Activated T-cell treated with anti-CD3 and anti-CD28 coated beads, Interleukin-2, amount 50 U/mL, for 24 hours (primary cell): ENCODE measurements around the gene JUN.

ENCODE experiments used
- DNase-seq: peaks from one replicate; pipeline ENCODE4 v3.0.0-alpha.2; 2020
- H3K27ac Mint-ChIP-seq: 2 replicates; pipeline ENCODE4 v1.8.0; 2020; ENCODE audit warnings: mild to moderate bottlenecking, mixed read lengths
- H3K27me3 Mint-ChIP-seq: 2 replicates; pipeline ENCODE4 v1.8.0; 2020; ENCODE audit warnings: mixed read lengths
- H3K36me3 Mint-ChIP-seq: 2 replicates; pipeline ENCODE4 v1.8.0; 2020; ENCODE audit warnings: low read depth, mixed read lengths
- H3K4me1 Mint-ChIP-seq: 2 replicates; pipeline ENCODE4 v1.8.0; 2020; ENCODE audit warnings: low read depth, mixed read lengths
- H3K4me3 Mint-ChIP-seq: 2 replicates; pipeline ENCODE4 v1.8.0; 2020; ENCODE audit warnings: mild to moderate bottlenecking, moderate library complexity, mixed read lengths
- H3K9me3 Mint-ChIP-seq: 2 replicates; pipeline ENCODE4 v1.8.0; 2020; ENCODE audit warnings: mixed read lengths

The JUN gene

DNA sequence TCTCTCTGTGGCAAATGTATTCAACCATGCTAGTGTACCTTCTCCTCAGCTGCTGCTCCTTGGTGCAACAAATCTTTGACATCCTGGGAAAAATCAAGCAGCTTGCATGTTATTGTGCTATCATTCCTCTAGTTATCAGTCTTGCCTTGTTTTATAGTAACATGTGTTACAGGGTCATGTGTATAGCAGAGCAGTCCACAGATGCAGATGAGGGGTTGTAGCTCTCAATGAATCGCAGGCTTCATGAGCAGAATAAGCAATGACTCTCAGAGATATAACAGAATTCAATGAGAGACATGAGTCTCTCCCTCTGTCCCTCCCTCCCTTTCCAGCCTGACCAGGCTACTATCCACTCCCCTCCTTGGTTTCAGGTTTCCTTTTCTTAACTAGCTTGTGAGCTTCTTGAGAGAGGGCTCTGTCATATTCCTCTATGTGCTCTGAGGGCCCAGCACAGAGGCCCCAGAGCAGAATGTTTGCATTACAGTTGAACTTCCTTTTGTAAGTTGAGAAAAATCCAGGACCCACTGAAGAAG is 15.1 kb upstream of the JUN start:
- H3K36me3 Mint-ChIP-seq = no peaks in the 10 kb centered on the region
- peaks cover 15% of the 10 kb centered on the region for H3K4me1 Mint-ChIP-seq
- no peak overlapping the region for H3K4me3 Mint-ChIP-seq
- no peak overlapping the region for H3K27ac Mint-ChIP-seq
- no peak for DNase-seq
- H3K27me3 Mint-ChIP-seq = no peaks in the 10 kb centered on the region
- no peaks in the 10 kb centered on the region for H3K9me3 Mint-ChIP-seq

DNA sequence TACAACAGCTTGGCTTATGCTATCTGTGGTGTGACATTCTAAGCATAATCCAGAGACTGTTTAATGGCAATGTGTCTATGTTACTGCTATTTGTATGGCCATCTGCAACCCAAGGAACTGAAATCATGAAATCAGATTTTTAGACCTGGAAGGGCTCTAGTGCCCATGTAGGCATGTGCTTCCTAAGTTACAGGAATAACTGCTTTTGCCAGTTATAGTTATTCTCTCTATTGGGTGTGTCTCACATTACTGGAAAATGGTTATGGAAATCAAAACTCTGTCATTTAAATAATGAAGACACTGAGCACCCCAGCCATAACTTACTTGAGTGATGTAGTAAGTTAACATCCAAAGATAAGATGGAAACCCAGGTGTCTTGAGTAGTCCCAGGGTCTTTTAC is 12.6 kb upstream of the JUN start:
- H3K27me3 Mint-ChIP-seq = no peaks in the 10 kb centered on the region
- H3K27ac Mint-ChIP-seq = no peak overlapping the region
- H3K4me3 Mint-ChIP-seq = no peak overlapping the region
- H3K36me3 Mint-ChIP-seq = no peaks in the 10 kb centered on the region
- no peaks in the 10 kb centered on the region for H3K9me3 Mint-ChIP-seq
- no peak for DNase-seq
- peaks cover 22% of the 10 kb centered on the region for H3K4me1 Mint-ChIP-seq

DNA sequence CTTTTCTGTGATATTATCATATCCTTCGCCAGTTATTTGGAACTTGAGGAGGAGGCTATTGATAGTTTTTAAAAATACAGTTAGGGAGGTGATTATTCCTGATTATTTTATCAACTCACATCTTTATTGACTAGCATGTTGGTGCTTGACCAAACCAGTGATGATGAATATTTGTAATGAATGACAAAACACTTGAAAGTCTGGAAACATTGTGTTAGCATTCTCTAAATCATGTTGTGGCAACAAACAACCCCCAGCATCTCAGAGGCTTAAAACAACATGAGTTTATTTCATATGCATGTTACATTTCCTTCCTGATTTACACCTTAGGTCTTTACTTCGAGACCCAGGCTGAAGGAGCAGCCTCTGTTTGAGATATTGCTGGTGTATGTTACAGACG is 10.7 kb upstream of the JUN start:
- Mint-ChIP-seq H3K27ac (no peak overlapping the region), H3K4me3 (no peak overlapping the region), H3K9me3 (no peaks in the 10 kb centered on the region), H3K36me3 (no peaks in the 10 kb centered on the region), H3K27me3 (no peaks in the 10 kb centered on the region), H3K4me1 (peaks cover 31% of the 10 kb centered on the region)
- no peak for DNase-seq

DNA sequence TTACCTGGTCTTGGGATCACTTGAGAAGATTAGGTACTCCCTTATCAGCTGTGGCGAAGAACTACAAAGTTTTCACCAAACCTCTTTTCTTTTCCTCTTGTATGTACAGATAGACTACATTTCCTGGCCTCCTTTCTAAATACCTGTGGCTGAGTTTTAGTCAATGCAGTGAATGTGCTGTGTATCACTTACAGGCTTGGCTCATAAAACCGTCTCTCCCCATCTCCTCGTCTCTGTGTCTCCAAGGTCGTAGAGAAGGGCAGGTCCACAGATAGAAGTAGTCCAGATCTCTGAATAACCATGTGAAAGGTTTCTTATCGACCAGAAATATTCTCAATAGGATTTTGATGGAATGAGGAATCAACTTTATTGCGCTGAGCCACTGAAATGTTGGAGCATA is 9.0 kb upstream of the JUN start:
- Mint-ChIP-seq H3K4me1 (peaks cover 33% of the 10 kb centered on the region), H3K27ac (no peak overlapping the region), H3K36me3 (peaks cover 6% of the 10 kb centered on the region), H3K4me3 (no peak overlapping the region), H3K9me3 (peaks cover 7% of the 10 kb centered on the region), H3K27me3 (no peaks in the 10 kb centered on the region)
- no peak for DNase-seq

DNA sequence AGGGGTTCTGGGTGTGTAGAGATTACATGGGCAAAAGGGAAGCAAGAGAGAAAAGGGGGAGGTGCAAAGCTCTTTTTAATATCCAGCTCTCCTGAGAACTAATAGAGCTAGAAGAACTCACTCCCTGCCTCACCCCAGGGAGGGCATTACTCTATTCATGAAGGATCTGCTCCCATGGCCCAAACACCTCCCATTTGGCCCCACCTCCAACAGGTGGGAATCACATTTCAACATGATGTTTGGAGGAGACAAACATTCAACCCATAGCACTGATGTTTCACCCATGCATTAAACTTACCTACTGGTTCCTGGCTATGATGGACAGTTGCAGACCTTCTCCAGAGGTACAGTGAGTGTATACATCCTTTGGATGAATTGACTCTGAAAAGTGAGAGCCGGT is 7.3 kb upstream of the JUN start:
- Mint-ChIP-seq H3K4me1 (peaks cover 32% of the 10 kb centered on the region), H3K27ac (no peak overlapping the region), H3K9me3 (peaks cover 7% of the 10 kb centered on the region), H3K36me3 (peaks cover 6% of the 10 kb centered on the region), H3K4me3 (no peak overlapping the region), H3K27me3 (no peaks in the 10 kb centered on the region)
- DNase-seq = no peak

DNA sequence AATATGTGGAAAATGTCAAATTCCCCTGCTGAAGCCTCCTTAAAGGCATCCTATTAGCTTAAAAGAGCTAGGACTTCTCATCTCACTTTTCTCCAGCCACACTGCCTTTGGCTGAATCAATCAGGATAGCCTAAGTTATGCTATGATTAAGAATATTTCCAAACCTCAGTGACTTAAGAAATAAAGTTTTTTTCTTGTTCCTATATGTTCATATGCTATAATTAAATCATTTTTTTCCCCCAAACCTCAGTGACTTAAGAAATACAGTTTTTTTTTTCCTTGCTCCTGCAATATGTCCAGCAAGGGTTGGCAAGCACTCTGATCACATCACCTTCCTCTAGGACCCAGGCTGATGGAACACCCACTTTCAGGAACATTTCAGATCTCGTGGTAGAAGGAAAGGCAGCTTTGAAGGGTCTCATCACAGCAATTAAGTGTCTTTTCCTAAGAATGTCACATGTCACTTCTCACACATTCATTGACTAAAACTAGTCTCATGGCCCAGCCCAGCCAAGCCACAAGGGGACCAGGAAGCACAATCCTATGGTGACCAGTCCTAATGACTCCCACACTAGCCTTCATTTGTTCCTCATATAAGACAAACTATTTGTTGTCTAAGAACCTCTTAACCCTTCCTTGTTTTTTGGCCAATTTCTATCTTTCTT is 6.3 kb upstream of the JUN start:
- peaks cover 7% of the 10 kb centered on the region for H3K9me3 Mint-ChIP-seq
- H3K36me3 Mint-ChIP-seq = peaks cover 6% of the 10 kb centered on the region
- no peak overlapping the region for H3K4me3 Mint-ChIP-seq
- no peaks in the 10 kb centered on the region for H3K27me3 Mint-ChIP-seq
- no peak overlapping the region for H3K27ac Mint-ChIP-seq
- H3K4me1 Mint-ChIP-seq = peaks cover 32% of the 10 kb centered on the region
- DNase-seq = no peak

DNA sequence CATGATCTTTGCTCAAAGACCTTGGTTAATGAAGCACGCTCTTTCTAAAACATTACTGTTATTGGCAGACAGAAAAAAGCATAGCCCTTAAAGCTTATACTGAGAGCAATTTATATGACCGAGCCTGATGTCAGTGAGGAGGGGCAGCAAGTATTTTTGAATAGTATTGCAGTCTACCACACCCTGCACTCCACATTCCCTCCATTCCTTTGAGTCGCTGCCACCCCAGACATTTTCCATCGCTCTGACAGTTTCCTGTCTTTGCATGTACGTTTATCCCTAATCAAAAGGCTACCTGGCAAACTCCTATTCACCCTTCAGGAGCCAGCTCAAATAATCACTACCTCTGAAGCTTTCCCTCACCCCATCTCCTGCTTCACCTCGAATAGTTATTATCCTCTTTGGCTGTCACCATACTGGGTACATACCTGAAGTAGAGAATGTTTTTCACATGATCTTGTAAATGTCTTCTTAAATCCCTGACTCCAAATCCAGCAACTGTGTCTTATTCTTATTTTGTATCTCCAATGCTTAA is 5.5 kb upstream of the JUN start:
- DNase-seq = no peak
- Mint-ChIP-seq H3K27me3 (no peaks in the 10 kb centered on the region), H3K4me3 (no peak overlapping the region), H3K9me3 (peaks cover 7% of the 10 kb centered on the region), H3K4me1 (peaks cover 24% of the 10 kb centered on the region), H3K36me3 (peaks cover 10% of the 10 kb centered on the region), H3K27ac (no peak overlapping the region)

DNA sequence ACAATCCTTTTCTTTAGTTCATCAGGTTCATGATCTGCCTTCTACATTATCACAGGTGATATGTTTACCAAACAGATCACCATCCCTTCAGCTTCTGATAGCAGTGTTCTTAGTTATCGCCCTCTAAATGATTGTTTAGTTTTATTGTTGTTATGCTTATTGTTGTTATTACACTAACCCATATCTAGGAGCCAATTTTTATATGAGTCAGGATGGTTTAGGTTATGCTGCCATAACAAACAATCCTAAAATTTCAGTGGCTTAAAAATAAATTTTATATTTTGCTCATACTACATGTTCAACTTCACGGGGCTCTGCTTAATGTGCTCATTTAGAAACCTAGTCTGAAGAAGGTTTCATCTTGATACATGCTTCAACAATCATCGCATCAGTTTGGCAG is 4.4 kb upstream of the JUN start:
- DNase-seq = no peak
- Mint-ChIP-seq H3K27ac (no peak overlapping the region), H3K36me3 (peaks cover 17% of the 10 kb centered on the region), H3K27me3 (no peaks in the 10 kb centered on the region), H3K4me1 (peaks cover 18% of the 10 kb centered on the region), H3K9me3 (peaks cover 7% of the 10 kb centered on the region), H3K4me3 (no peak overlapping the region)

DNA sequence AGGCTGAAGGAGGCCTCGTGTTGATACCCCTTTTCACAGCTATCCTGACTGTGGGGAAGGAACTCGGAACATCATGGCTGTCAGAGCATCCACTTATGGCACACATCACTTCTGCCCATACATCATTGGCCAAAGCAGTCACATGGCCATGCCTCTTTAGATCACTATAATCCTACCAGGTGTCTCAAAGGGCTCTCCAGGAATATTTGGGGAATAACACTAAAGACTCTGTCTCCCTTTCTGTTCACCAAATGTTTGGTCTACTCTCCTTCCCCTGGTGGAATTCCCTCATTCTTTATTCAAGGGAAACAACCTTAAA is 3.0 kb upstream of the JUN start:
- Mint-ChIP-seq H3K4me3 (no peak overlapping the region), H3K9me3 (peaks cover 7% of the 10 kb centered on the region), H3K27ac (no peak overlapping the region), H3K27me3 (no peaks in the 10 kb centered on the region), H3K4me1 (peaks cover 24% of the 10 kb centered on the region), H3K36me3 (peaks cover 27% of the 10 kb centered on the region)
- no peak for DNase-seq

DNA sequence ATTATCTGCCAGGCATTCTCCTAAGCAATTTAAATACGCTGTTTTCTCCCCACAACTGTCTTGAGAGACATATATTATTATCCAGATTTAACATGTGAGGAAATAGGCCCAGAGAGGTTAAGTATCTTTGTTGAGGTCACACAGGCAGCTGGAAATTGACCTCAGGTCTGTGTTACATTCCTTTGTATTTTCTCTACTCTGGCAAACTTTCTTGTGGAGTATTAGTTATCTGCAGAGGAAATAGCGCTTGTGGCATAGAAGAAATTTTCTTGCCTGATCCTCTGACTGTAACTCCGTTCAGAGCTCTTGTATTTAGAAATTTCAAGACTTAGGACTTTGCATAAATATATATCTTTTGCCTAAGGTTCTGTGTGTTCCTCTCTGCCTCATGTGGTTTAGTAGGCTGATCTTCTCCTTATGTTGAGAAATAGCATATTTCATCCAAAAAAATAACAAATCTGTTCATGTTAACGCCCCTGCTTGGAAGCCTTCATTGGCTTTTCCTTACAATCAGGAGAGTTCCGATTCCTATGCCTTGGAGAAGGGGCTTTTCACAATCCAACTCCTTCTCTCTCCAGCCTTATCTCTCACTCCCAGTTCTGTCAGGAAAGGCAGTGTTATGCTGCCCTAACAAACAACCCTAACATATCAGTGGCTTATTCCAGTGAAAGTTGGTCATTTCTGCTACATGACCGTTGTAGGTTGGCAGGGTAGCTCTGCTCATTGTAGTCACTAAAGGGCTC is 2.5 kb upstream of the JUN start:
- Mint-ChIP-seq H3K4me1 (peaks cover 28% of the 10 kb centered on the region), H3K9me3 (peaks cover 7% of the 10 kb centered on the region), H3K27me3 (no peaks in the 10 kb centered on the region), H3K27ac (no peak overlapping the region), H3K36me3 (peaks cover 31% of the 10 kb centered on the region), H3K4me3 (no peak overlapping the region)
- DNase-seq = no peak

DNA sequence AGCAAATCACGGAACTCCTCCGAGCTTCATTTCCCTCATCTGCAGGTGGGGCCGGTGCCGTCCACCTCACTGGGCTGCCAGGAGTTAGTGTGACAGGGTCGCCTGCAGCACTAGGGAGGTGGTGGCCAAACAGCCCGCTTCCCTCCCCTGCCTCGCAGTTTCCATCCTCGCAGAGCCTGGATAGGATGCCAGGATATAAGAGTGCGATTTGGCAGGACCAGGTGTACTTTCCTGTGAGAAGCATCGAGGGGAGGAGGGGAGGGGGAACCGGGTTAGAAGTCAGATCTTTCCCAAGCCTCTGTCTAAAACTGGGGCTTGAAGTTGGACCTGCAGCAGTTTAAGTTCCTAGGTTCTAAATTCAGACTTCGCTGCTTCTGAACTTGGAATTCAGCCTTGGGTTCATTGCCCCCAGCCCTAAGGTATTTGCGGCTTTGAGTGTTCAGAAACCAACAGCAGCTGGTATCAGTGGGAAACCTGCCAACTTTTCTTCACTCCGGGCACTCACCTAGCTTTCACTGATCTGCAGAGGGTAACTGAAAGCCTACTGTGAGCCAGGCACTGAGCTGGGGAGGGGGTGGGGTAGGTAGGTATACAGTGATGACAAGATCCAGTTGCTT is 1.7 kb upstream of the JUN start:
- DNase-seq = peak; percentile 65
- Mint-ChIP-seq H3K9me3 (peaks cover 7% of the 10 kb centered on the region), H3K4me1 (peaks cover 28% of the 10 kb centered on the region), H3K36me3 (peaks cover 34% of the 10 kb centered on the region), H3K4me3 (peak overlapping the region; percentile 88), H3K27me3 (no peaks in the 10 kb centered on the region), H3K27ac (peak overlapping the region; percentile 99)

DNA sequence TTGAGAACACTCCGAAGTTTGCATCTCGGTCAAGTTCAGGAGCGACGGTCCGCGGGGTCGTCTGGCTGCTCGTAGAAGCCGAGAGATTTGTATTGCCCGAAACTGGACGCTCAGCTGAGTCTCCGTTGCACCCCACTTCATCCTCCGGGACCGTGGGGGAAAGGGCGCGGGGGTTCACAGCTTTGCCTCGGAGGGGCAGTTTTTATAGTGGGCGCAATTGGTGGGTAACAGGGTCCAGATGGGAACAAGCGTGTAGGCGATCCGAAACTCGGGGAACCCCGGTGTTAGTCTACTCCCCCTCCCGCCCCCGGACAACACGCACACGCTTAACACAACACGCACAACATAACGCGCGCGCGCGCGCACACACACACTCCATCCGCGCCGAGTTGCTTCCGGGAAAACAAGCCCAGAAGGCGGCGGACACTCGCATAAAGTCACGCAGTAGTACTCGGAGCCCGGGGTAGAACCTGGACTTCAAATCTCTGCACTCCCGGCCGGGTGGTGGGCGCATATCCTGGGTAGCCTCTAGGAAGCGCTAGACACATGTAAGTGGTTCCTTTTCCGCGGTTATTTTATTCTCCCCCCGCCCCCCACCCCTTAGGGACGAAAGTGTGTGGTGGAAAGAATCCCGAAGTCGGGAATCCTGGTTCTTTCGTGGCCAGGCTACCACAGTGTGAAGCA is 1.1 kb upstream of the JUN start:
- Mint-ChIP-seq H3K4me1 (peaks cover 26% of the 10 kb centered on the region), H3K27ac (peak overlapping the region; percentile 99), H3K27me3 (no peaks in the 10 kb centered on the region), H3K4me3 (peak overlapping the region; percentile 88), H3K36me3 (peaks cover 37% of the 10 kb centered on the region), H3K9me3 (peaks cover 7% of the 10 kb centered on the region)
- peak; percentile 83 for DNase-seq

DNA sequence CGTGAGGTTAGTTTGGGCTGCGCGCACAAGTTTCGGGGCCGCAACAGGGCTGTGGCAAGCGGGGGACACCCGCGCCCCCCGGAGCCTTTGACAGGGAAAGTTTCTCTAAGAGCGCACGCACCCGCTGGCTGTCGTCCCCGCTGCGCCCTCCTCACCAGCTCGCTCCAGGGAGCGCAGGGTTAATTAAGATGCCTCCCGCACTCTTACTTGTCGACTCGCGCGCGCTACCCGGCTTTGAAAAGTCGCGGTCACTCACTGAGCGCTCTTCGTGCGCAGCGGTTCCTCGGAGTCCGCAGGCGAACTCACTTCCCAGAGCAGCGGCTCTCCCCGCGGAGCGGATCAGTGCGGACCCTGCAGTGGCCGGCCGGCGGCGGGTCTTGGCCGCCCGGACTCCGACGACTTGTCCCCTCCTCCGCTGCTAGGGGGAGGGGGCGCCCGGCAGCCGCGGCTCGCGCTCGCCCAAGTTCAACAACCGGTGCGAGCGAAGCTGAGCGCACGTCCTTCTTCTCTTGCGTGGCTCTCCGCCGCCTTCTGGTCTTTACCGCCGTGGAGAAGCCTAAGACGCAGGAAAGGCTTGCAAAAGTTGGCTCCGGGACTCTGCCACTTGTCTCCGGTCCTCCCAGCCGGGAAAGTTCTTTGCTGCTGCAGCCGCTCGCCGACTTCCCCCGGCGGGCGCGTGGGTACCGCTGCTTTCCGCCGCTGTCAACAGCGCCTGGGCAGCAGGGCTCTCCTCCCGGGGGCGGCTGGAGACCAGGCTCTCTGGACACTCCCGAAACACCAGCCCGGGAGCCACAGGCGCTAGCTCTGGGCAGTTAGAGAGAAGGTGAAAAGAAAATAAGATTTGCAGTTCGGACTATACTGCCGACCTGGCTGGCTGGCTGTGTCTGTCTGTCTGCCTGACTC is 506 bp downstream of the JUN start:
- peaks cover 4% of the 10 kb centered on the region for H3K9me3 Mint-ChIP-seq
- DNase-seq = no peak
- peaks cover 25% of the 10 kb centered on the region for H3K4me1 Mint-ChIP-seq
- H3K27me3 Mint-ChIP-seq = no peaks in the 10 kb centered on the region
- H3K4me3 Mint-ChIP-seq = peak overlapping the region; percentile 88
- H3K36me3 Mint-ChIP-seq = peaks cover 35% of the 10 kb centered on the region
- peak overlapping the region; percentile 99 for H3K27ac Mint-ChIP-seq
